Measurements from ENCODE around the gene MORC2.

DNA sequence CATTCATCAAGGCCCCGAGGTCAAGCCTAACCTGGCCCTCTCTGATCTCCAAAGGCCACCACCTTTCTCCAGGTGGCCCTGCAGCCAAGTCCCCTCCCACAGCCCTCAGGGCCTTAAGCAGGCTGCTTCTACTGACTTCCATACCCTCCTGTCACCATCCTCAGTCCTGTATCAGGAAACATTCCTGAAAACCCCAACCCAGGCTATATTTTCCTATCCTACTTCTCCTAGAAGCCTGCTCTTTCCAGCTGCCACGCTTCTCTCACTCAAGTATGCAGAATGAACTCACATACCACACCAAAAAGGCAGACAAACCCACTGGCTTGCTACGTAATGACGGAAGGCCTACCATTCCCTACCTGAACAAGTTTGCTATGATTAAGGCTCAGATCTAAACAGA, 23.6 kb downstream of the MORC2 start:
- no peak for TF ChIP-seq GTF2F1 (IDR thresholded peaks at IDR 0.05; ENCODE audit: low read length)
- TF ChIP-seq ZNF557 (CRISPR knock-in tag; IDR thresholded peaks at IDR 0.05) = no peak
- TF ChIP-seq PCBP2 (optimal IDR thresholded peaks at IDR 0.05; ENCODE audit: low read depth, low read length, poor library complexity, severe bottlenecking) = no peak
- no peak for TF ChIP-seq HMGXB4 (CRISPR knock-in tag; IDR thresholded peaks at IDR 0.05; ENCODE audit: borderline replicate concordance in 1 of 2, low read depth in 1 of 2)
- TF ChIP-seq SIX1 (CRISPR knock-in tag; IDR thresholded peaks at IDR 0.05; ENCODE audit: borderline replicate concordance) = no peak
- no peak for TF ChIP-seq KIAA2018 (CRISPR knock-in tag; IDR thresholded peaks at IDR 0.05; ENCODE audit: borderline replicate concordance)
- TF ChIP-seq CTCF (CRISPR knock-in tag; IDR thresholded peaks at IDR 0.05) = no peak
- TF ChIP-seq TBL1XR1 (IDR thresholded peaks at IDR 0.05; ENCODE audit: borderline replicate concordance, low read length, partially characterized antibody) = no peak
- no peak for TF ChIP-seq POLR2AphosphoS5 (IDR thresholded peaks at IDR 0.05; ENCODE audit: low read depth, low read length)
- TF ChIP-seq ZNF337 (CRISPR knock-in tag; IDR thresholded peaks at IDR 0.05; ENCODE audit: borderline replicate concordance, low read depth) = no peak
- no peak for TF ChIP-seq SMC3 (IDR thresholded peaks at IDR 0.05; ENCODE audit: low read length)
- no peak for TF ChIP-seq SUZ12 (IDR thresholded peaks at IDR 0.05; ENCODE audit: low read depth, low read length)
- no peak for TF ChIP-seq PHB2 (IDR thresholded peaks at IDR 0.05; ENCODE audit: partially characterized antibody)
- TF ChIP-seq CEBPB (IDR thresholded peaks at IDR 0.05; ENCODE audit: borderline replicate concordance, low read depth, low read length) = no peak

Data from HepG2 (cell line).